Mesendoderm (in vitro differentiated cells): Measurements from ENCODE around the gene RAB23.

ENCODE experiments used
- DNase-seq: peaks from one replicate; pipeline ENCODE4 v3.0.0; 2013
- H2AK5ac ChIP-seq: 2 replicates; pipeline ENCODE4 v1.6.1; 2013; ENCODE audit warnings: low read length, inconsistent platforms
- H2BK120ac ChIP-seq: 2 replicates; pipeline ENCODE4 v1.6.1; 2013; ENCODE audit warnings: low read depth, mild to moderate bottlenecking, low read length, moderate library complexity, mixed read lengths
- H2BK15ac ChIP-seq: replicated peaks from 2 replicates; pipeline ENCODE4 v1.6.1; 2013; ENCODE audit warnings: low read depth, mild to moderate bottlenecking, moderate library complexity
- H2BK5ac ChIP-seq: 2 replicates; pipeline ENCODE4 v1.6.1; 2013; ENCODE audit warnings: low read length, inconsistent platforms
- H3K18ac ChIP-seq: 2 replicates; pipeline ENCODE4 v1.6.1; 2013; ENCODE audit warnings: mild to moderate bottlenecking, low read length, mixed read lengths
- H3K23ac ChIP-seq: one replicate; pipeline ENCODE4 v1.6.1; 2013; ENCODE audit warnings: low read length
- H3K27ac ChIP-seq: 2 replicates; pipeline ENCODE4 v1.5.1; 2013; ENCODE audit warnings: low read depth, mild to moderate bottlenecking, inconsistent platforms, low read length, moderate library complexity
- H3K27me3 ChIP-seq: 2 replicates; pipeline ENCODE4 v1.6.1; 2013; ENCODE audit warnings: low read length, control low read depth, mild to moderate bottlenecking, inconsistent platforms; ENCODE audit not compliant: insufficient read depth, poor library complexity
- H3K36me3 ChIP-seq: 2 replicates; pipeline ENCODE4 v1.6.1; 2013; ENCODE audit warnings: low read length, inconsistent platforms; ENCODE audit not compliant: control insufficient read depth, insufficient read depth
- H3K4ac ChIP-seq: one replicate; pipeline ENCODE4 v1.6.1; 2013; ENCODE audit warnings: low read depth, mild to moderate bottlenecking, low read length, moderate library complexity
- H3K4me1 ChIP-seq: 2 replicates; pipeline ENCODE4 v1.6.1; 2013; ENCODE audit warnings: low read depth, low read length, inconsistent platforms; ENCODE audit not compliant: control insufficient read depth
- H3K4me2 ChIP-seq: 2 replicates; pipeline ENCODE4 v1.6.1; 2013; ENCODE audit warnings: low read length
- H3K4me3 ChIP-seq: 2 replicates; pipeline ENCODE4 v1.5.1; 2013; ENCODE audit warnings: mild to moderate bottlenecking, low read length
- H3K56ac ChIP-seq: one replicate; pipeline ENCODE4 v1.6.1; 2013; ENCODE audit warnings: low read length
- H3K79me1 ChIP-seq: 2 replicates; pipeline ENCODE4 v1.6.1; 2013; ENCODE audit warnings: low read length, inconsistent platforms
- H3K79me2 ChIP-seq: 2 replicates; pipeline ENCODE4 v1.6.1; 2013; ENCODE audit warnings: mild to moderate bottlenecking, low read length; ENCODE audit not compliant: control insufficient read depth, insufficient read depth
- H3K9ac ChIP-seq: 2 replicates; pipeline ENCODE4 v1.6.1; 2013; ENCODE audit warnings: low read length, inconsistent platforms
- H4K5ac ChIP-seq: one replicate; pipeline ENCODE4 v1.6.1; 2013; ENCODE audit warnings: low read length
- H4K8ac ChIP-seq: one replicate; pipeline ENCODE4 v1.6.1; 2013; ENCODE audit warnings: low read depth, mild to moderate bottlenecking, control low read depth, low read length, moderate library complexity
- WGBS: extraction: QIAGEN DNeasy Blood & Tissue Kit; methylation state at CpG from one replicate; pipeline ENCODE4 v1.1.7; 2013; ENCODE audit warnings: low lambda C conversion rate, missing lambda C conversion rate; ENCODE audit not compliant: insufficient coverage; ENCODE audit errors: extremely low coverage; 5-methylcytosine and 5-hydroxymethylcytosine counted together

The RAB23 gene

GRCh38 chr6:57256541-57256940 is 34.4 kb upstream of the RAB23 start:
- no peak overlapping the region for H3K23ac ChIP-seq
- WGBS, result no CpG with 5 or more reads among the region's 1 CpG

GRCh38 chr6:57255451-57256169 is 33.5 kb upstream of the RAB23 start:
- Histone ChIP-seq H4K8ac (no peak overlapping the region), H3K4me2 (no peak overlapping the region), H3K27me3 (no peaks in the 10 kb centered on the region), H2AK5ac (no peak overlapping the region), H3K36me3 (no peaks in the 10 kb centered on the region), H2BK15ac (no peak overlapping the region), H3K79me2 (no peaks in the 10 kb centered on the region), H3K4me3 (no peak overlapping the region), H3K56ac (no peak overlapping the region), H4K5ac (no peak overlapping the region), H3K4me1 (no peaks in the 10 kb centered on the region), H3K79me1 (no peaks in the 10 kb centered on the region), H3K9ac (no peak overlapping the region), H3K27ac (no peak overlapping the region), H3K18ac (no peak overlapping the region), H3K4ac (no peak overlapping the region), H2BK120ac (no peak overlapping the region), H3K23ac (no peak overlapping the region), H2BK5ac (no peak overlapping the region)
- WGBS, result no CpG with 5 or more reads among the region's 4 CpGs
- DNase-seq, result no peak

More at GRCh38 chr6:57256541-57256940, 34.4 kb upstream of the RAB23 start:
- Histone ChIP-seq H3K27ac (no peak overlapping the region), H2BK15ac (no peak overlapping the region), H3K18ac (no peak overlapping the region), H3K9ac (no peak overlapping the region), H2BK120ac (no peak overlapping the region), H2AK5ac (no peak overlapping the region), H3K36me3 (no peaks in the 10 kb centered on the region), H3K4me2 (no peak overlapping the region), H3K56ac (no peak overlapping the region), H3K4me1 (no peaks in the 10 kb centered on the region), H3K79me2 (no peaks in the 10 kb centered on the region), H4K8ac (no peak overlapping the region), H4K5ac (no peak overlapping the region), H3K79me1 (no peaks in the 10 kb centered on the region), H3K4me3 (no peak overlapping the region), H2BK5ac (no peak overlapping the region), H3K4ac (no peak overlapping the region), H3K27me3 (no peaks in the 10 kb centered on the region)
- no peak for DNase-seq

- Histone ChIP-seq H4K5ac (no peak overlapping the region), H3K27ac (peak overlapping the region; percentile 1), H3K4me2 (no peak overlapping the region), H2BK120ac (peak overlapping the region; percentile 73), H2BK15ac (no peak overlapping the region), H3K23ac (no peak overlapping the region), H2BK5ac (no peak overlapping the region), H3K18ac (no peak overlapping the region), H4K8ac (peak overlapping the region; percentile 65), H3K79me2 (no peaks in the 10 kb centered on the region), H3K36me3 (no peaks in the 10 kb centered on the region), H3K4me3 (no peak overlapping the region), H3K4ac (no peak overlapping the region), H2AK5ac (no peak overlapping the region), H3K79me1 (no peaks in the 10 kb centered on the region), H3K56ac (no peak overlapping the region), H3K27me3 (no peaks in the 10 kb centered on the region), H3K9ac (no peak overlapping the region), H3K4me1 (no peaks in the 10 kb centered on the region)
- peak; percentile 60 for DNase-seq
- no CpG with 5 or more reads among the region's 4 CpGs for WGBS
Measured at GRCh38 chr6:57254055-57254717, 32.1 kb upstream of the RAB23 start.

- H3K27me3 ChIP-seq, result no peaks in the 10 kb centered on the region
- H4K8ac ChIP-seq, result no peak overlapping the region
- no peak overlapping the region for H3K9ac ChIP-seq
- no peaks in the 10 kb centered on the region for H3K79me1 ChIP-seq
- no peaks in the 10 kb centered on the region for H3K36me3 ChIP-seq
- H3K4me3 ChIP-seq, result no peak overlapping the region
- no peak overlapping the region for H4K5ac ChIP-seq
- H2BK120ac ChIP-seq, result no peak overlapping the region
- DNase-seq, result no peak
- H2BK5ac ChIP-seq, result no peak overlapping the region
- no peak overlapping the region for H3K18ac ChIP-seq
- H3K4me2 ChIP-seq, result no peak overlapping the region
- no peak overlapping the region for H3K4ac ChIP-seq
- no CpG with 5 or more reads among the region's 1 CpG for WGBS
- no peak overlapping the region for H3K23ac ChIP-seq
- no peaks in the 10 kb centered on the region for H3K4me1 ChIP-seq
- H2AK5ac ChIP-seq, result no peak overlapping the region
- no peak overlapping the region for H3K56ac ChIP-seq
- H3K27ac ChIP-seq, result no peak overlapping the region
- no peak overlapping the region for H2BK15ac ChIP-seq
- H3K79me2 ChIP-seq, result no peaks in the 10 kb centered on the region
Measured at GRCh38 chr6:57252975-57253374, 30.9 kb upstream of the RAB23 start.

- Histone ChIP-seq H3K56ac (no peak overlapping the region), H3K79me2 (no peaks in the 10 kb centered on the region), H3K9ac (no peak overlapping the region), H3K23ac (no peak overlapping the region), H2BK5ac (no peak overlapping the region), H2AK5ac (no peak overlapping the region), H3K4me3 (no peak overlapping the region), H2BK120ac (no peak overlapping the region), H3K4me1 (no peaks in the 10 kb centered on the region), H3K4ac (no peak overlapping the region), H3K27ac (no peak overlapping the region), H3K27me3 (no peaks in the 10 kb centered on the region), H4K8ac (no peak overlapping the region), H3K79me1 (no peaks in the 10 kb centered on the region), H3K36me3 (no peaks in the 10 kb centered on the region), H3K18ac (no peak overlapping the region), H3K4me2 (no peak overlapping the region), H4K5ac (no peak overlapping the region), H2BK15ac (no peak overlapping the region)
- no peak for DNase-seq
- WGBS, result no CpG with 5 or more reads among the region's 9 CpGs
Measured at GRCh38 chr6:57252137-57252536, 30.0 kb upstream of the RAB23 start.
